ENCODE data around the gene CAMP. TPM values are rescaled to one million over a fixed set of nuclear protein-coding genes. Genes with fewer than 3 reads are reported as not detected.
A peak's percentile ranks its signal among the peaks of the same experiment; 100 is the strongest.
"Not testable (repeated sequence)": the region's sequence is repeated elsewhere in the genome, so short reads cannot be mapped to it uniquely, and the experiment has no call there.

Gene CAMP
- total and polyA plus RNA-seq, 4 donors = 1.3 to 5.5 (median 1.7) TPM

DNA sequence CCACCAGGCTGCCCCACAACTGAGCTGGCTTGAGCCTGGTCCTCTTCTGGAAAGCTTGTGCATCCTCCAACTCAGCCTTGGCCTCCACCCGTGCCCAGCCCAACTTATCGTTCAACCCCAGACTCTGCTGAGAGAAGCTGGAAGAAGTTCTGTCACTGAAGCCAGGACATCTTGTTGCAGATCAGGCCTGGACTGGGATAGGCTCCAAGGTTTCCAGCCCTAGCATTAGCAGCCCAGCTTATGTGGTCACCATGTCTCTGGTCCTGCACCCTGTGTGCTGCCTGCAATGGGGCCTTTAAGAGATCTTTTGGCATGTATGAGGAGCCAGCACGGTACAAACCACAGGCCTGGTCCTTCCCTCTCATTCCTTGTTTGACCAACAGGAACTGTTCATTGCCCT is 15.2 kb upstream of the CAMP start:
- TF ChIP-seq, protein P1, sequence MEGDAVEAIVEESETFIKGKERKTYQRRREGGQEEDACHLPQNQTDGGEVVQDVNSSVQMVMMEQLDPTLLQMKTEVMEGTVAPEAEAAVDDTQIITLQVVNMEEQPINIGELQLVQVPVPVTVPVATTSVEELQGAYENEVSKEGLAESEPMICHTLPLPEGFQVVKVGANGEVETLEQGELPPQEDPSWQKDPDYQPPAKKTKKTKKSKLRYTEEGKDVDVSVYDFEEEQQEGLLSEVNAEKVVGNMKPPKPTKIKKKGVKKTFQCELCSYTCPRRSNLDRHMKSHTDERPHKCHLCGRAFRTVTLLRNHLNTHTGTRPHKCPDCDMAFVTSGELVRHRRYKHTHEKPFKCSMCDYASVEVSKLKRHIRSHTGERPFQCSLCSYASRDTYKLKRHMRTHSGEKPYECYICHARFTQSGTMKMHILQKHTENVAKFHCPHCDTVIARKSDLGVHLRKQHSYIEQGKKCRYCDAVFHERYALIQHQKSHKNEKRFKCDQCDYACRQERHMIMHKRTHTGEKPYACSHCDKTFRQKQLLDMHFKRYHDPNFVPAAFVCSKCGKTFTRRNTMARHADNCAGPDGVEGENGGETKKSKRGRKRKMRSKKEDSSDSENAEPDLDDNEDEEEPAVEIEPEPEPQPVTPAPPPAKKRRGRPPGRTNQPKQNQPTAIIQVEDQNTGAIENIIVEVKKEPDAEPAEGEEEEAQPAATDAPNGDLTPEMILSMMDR (IDR thresholded peaks at IDR 0.05; ENCODE audit: control extremely low read depth, extremely low read depth) = no peak
- DNase-seq (no peak), ATAC-seq (ENCODE audit: insufficient read depth, low FRiP score) (no peak)
- H3K27me3 ChIP-seq (ENCODE audit: control insufficient read depth in 3 of 3, insufficient read depth in 3 of 3, low read length in 2 of 3) = no peaks in the 10 kb centered on the region
- H3K36me3 ChIP-seq (ENCODE audit: control insufficient read depth in 4 of 4, insufficient read depth in 4 of 4, low read length in 4 of 4) = no peaks in the 10 kb centered on the region
- 73 to 80% methylated on average over 3 of the region's 3 CpGs for WGBS, 2 donors
- H3K4me1 ChIP-seq (ENCODE audit: control insufficient read depth in 5 of 5, insufficient read depth in 5 of 5, low read length in 5 of 5) = no peaks in the 10 kb centered on the region
- no peak overlapping the region for H3K9ac ChIP-seq (ENCODE audit: insufficient read depth in 1 of 2, low read length in 2 of 2)
- no peak overlapping the region for H3K27ac ChIP-seq (ENCODE audit: low read depth in 1 of 2, low read length in 1 of 2)
- no peaks in the 10 kb centered on the region for H3K9me3 ChIP-seq (ENCODE audit: control insufficient read depth in 4 of 4, insufficient read depth in 3 of 4, low read length in 3 of 4)
- no peak overlapping the region for H3K4me3 ChIP-seq

DNA sequence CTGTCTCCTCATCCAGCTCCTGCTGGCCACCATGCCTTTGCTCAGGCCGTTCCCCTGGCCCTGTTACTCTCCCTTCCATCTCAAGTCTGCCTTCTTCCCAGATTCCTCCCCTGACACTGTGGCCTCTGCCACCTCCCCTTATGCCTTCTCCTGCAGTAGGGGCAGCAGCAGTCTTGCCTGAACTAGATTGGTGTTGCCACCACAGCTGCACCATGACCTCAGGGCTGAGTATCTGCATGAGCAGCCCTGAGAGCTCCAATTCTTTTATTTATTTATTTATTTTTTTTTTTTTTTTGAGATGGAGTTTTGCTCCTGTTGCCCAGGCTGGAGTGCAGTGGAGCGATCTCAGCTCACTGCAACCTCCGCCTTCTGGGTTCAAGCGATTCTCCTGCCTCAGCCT is 13.8 kb upstream of the CAMP start:
- ATAC-seq (ENCODE audit: insufficient read depth, low FRiP score) = no peak
- peaks cover 0 to under 1% (median 0%) of the 10 kb centered on the region in 5 donors for H3K4me1 ChIP-seq (ENCODE audit: control insufficient read depth in 5 of 5, insufficient read depth in 5 of 5, low read length in 5 of 5)
- TF ChIP-seq, protein P1 (IDR thresholded peaks at IDR 0.05; ENCODE audit: control extremely low read depth, extremely low read depth) = no peak
- H3K4me3 ChIP-seq = no peak overlapping the region
- DNase-seq = no peak
- H3K9me3 ChIP-seq (ENCODE audit: control insufficient read depth in 4 of 4, insufficient read depth in 3 of 4, low read length in 3 of 4) = no peaks in the 10 kb centered on the region
- H3K27ac ChIP-seq (ENCODE audit: low read depth in 1 of 2, low read length in 1 of 2) = no peak overlapping the region
- no peaks in the 10 kb centered on the region for H3K27me3 ChIP-seq (ENCODE audit: control insufficient read depth in 3 of 3, insufficient read depth in 3 of 3, low read length in 2 of 3)
- H3K36me3 ChIP-seq (ENCODE audit: control insufficient read depth in 4 of 4, insufficient read depth in 4 of 4, low read length in 4 of 4) = no peaks in the 10 kb centered on the region
- 96 to 98% methylated on average over 4 of the region's 4 CpGs for WGBS, 2 donors
- no peak overlapping the region for H3K9ac ChIP-seq (ENCODE audit: insufficient read depth in 1 of 2, low read length in 2 of 2)

- 85 to 92% methylated on average over 30 to 41 of the region's 48 CpGs for WGBS, 2 donors
- H3K4me1 ChIP-seq (ENCODE audit: control insufficient read depth in 5 of 5, insufficient read depth in 5 of 5, low read length in 5 of 5) = peaks cover under 1 to 11% (median 7%) of the 10 kb centered on the region in 5 donors
- ATAC-seq (ENCODE audit: insufficient read depth, low FRiP score); H3K27me3 ChIP-seq (ENCODE audit: control insufficient read depth in 3 of 3, insufficient read depth in 3 of 3, low read length in 2 of 3); H3K9me3 ChIP-seq (ENCODE audit: control insufficient read depth in 4 of 4, insufficient read depth in 3 of 4, low read length in 3 of 4); H3K27ac ChIP-seq (ENCODE audit: low read depth in 1 of 2, low read length in 1 of 2); DNase-seq; H3K36me3 ChIP-seq (ENCODE audit: control insufficient read depth in 4 of 4, insufficient read depth in 4 of 4, low read length in 4 of 4); H3K4me3 ChIP-seq; H3K9ac ChIP-seq (ENCODE audit: insufficient read depth in 1 of 2, low read length in 2 of 2): not testable (repeated sequence)
Measured at GRCh38 chr3:48210534-48210933, 12.8 kb upstream of the CAMP start.

DNA sequence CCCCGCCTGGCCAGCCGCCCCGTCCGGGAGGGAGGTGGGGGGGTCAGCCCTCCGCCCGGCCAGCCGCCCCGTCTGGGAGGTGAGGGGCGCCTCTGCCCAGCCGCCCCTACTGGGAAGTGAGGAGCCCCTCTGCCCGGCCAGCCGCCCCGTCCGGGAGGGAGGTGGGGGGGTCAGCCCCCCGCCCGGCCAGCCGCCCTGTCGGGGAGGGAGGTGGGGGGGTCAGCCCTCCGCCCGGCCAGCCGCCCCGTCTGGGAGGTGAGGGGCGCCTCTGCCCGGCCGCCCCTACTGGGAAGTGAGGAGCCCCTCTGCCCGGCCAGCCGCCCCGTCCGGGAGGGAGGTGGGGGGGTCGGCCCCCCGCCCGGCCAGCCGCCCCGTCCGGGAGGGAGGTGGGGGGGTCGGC is 11.5 kb upstream of the CAMP start:
- not testable (repeated sequence) for ATAC-seq (ENCODE audit: insufficient read depth, low FRiP score); H3K9ac ChIP-seq (ENCODE audit: insufficient read depth in 1 of 2, low read length in 2 of 2); H3K36me3 ChIP-seq (ENCODE audit: control insufficient read depth in 4 of 4, insufficient read depth in 4 of 4, low read length in 4 of 4); H3K4me3 ChIP-seq; H3K9me3 ChIP-seq (ENCODE audit: control insufficient read depth in 4 of 4, insufficient read depth in 3 of 4, low read length in 3 of 4); H3K27me3 ChIP-seq (ENCODE audit: control insufficient read depth in 3 of 3, insufficient read depth in 3 of 3, low read length in 2 of 3); DNase-seq; H3K27ac ChIP-seq (ENCODE audit: low read depth in 1 of 2, low read length in 1 of 2)
- peaks cover 4 to 22% (median 14%) of the 10 kb centered on the region in 5 donors for H3K4me1 ChIP-seq (ENCODE audit: control insufficient read depth in 5 of 5, insufficient read depth in 5 of 5, low read length in 5 of 5)
- 94 to 98% methylated on average over 12 to 14 of the region's 36 CpGs for WGBS, 2 donors

DNA sequence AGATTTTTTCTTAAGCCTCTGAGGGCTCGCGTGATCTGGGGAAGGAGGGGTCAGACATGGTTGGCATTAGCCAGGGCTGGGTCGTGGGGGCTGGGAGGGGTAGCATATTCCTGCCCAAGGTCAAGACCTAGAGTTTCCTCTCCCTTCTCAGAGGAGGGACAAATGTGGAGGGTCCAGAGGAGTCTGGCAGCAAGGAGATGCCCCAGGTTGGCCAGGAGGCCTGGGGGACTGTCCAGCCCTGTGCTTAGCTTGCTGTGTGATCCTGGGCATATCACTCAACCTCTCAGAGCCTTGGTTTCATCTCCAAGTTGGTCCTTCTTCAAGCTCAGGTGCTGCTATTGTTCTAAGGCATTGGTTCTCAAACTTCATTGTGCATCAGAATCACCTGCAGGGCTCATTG is 9.1 kb upstream of the CAMP start:
- H3K4me3 ChIP-seq = no peak overlapping the region
- H3K27me3 ChIP-seq (ENCODE audit: control insufficient read depth in 3 of 3, insufficient read depth in 3 of 3, low read length in 2 of 3) = no peaks in the 10 kb centered on the region
- H3K36me3 ChIP-seq (ENCODE audit: control insufficient read depth in 4 of 4, insufficient read depth in 4 of 4, low read length in 4 of 4) = no peaks in the 10 kb centered on the region
- H3K9ac ChIP-seq (ENCODE audit: insufficient read depth in 1 of 2, low read length in 2 of 2) = no peak overlapping the region
- peaks cover 4 to 22% (median 14%) of the 10 kb centered on the region in 5 donors for H3K4me1 ChIP-seq (ENCODE audit: control insufficient read depth in 5 of 5, insufficient read depth in 5 of 5, low read length in 5 of 5)
- ATAC-seq (ENCODE audit: insufficient read depth, low FRiP score) (no peak), DNase-seq (no peak)
- H3K27ac ChIP-seq (ENCODE audit: low read depth in 1 of 2, low read length in 1 of 2) = peak overlapping the region in 1 of 2 donors; percentile 6
- H3K9me3 ChIP-seq (ENCODE audit: control insufficient read depth in 4 of 4, insufficient read depth in 3 of 4, low read length in 3 of 4) = no peaks in the 10 kb centered on the region
- 89 to 93% methylated on average over 3 of the region's 3 CpGs for WGBS, 2 donors
- TF ChIP-seq, protein P1 (IDR thresholded peaks at IDR 0.05; ENCODE audit: control extremely low read depth, extremely low read depth) = no peak

All from lung (tissue), 12 donors.